GM18526 (cell line): ENCODE data around the gene MS4A2.

Experiments used
- POLR2A ChIP-seq: IDR thresholded peaks from 3 replicates; pipeline ENCODE4 v1.6.1; 2011; ENCODE audit not compliant: insufficient read length; ENCODE audit errors: extremely low read depth

Gene MS4A2

GRCh38 chr11:60130496-60130895, 42.0 kb downstream of the MS4A2 start:
- no peak for TF ChIP-seq POLR2A

- TF ChIP-seq POLR2A = no peak
Measured at GRCh38 chr11:60131912-60132311, 43.4 kb downstream of the MS4A2 start.

- TF ChIP-seq POLR2A = no peak
Measured at GRCh38 chr11:60133917-60134316, 45.5 kb downstream of the MS4A2 start.

GRCh38 chr11:60143768-60144167, 55.3 kb downstream of the MS4A2 start:
- no peak for TF ChIP-seq POLR2A

GRCh38 chr11:60145677-60146076, 57.2 kb downstream of the MS4A2 start:
- no peak for TF ChIP-seq POLR2A
